NCI-H187 treated with DMSO at 0.1 percent for 48 hours (cell line): ENCODE data around the gene SLC25A26.

Experiments used
- DNase-seq: peaks from one replicate; lab custom pipeline; 2025; lab: John Stamatoyannopoulos, UW

The SLC25A26 gene

DNA sequence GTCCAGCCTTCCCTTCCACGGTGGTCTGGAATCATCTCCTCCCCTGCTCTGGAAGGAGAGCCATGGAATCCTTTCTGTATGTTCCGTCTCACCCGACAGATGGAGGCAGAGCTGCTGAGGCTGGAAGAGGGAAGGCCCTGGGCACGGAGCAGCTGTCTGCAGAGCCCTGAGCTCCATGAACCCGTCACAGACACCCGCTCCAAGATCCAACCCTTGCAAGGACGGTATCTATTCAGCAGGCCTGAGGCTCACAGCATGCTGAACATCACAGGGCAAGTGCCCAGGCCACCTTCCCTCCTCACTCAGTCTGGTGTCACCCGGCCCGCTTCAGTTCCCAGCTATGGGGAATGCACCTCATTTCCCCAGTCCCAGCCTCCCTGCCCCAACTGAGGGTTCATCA, 176.1 kb downstream of the SLC25A26 start:
- DNase-seq = no peak

DNA sequence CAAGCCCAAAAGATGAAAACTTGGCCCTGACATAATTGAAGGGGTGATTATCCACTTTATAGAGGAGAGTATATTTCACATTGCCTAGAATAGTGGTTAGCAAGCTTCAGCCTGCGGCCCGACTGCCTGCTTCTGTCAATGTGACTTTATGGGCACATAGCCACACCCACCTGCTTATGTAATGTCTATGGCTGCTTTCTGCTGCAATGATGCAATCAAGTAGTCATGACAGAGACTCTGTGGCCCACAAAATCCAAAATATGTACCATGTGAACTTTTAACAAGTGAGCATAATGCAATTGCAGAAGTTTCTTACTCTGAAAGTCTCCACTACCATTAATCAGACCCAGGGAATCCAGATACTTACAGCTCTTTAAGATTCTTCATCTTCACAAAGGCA, 176.9 kb downstream of the SLC25A26 start:
- DNase-seq = no peak

- DNase-seq = no peak
These were observed 177.6 kb downstream of the SLC25A26 start for GRCh38 chr3:66398228-66399025.

- DNase-seq = no peak
These were observed 178.9 kb downstream of the SLC25A26 start for GRCh38 chr3:66399529-66400232.

GRCh38 chr3:66400411-66401156, 179.8 kb downstream of the SLC25A26 start:
- no peak for DNase-seq

DNA sequence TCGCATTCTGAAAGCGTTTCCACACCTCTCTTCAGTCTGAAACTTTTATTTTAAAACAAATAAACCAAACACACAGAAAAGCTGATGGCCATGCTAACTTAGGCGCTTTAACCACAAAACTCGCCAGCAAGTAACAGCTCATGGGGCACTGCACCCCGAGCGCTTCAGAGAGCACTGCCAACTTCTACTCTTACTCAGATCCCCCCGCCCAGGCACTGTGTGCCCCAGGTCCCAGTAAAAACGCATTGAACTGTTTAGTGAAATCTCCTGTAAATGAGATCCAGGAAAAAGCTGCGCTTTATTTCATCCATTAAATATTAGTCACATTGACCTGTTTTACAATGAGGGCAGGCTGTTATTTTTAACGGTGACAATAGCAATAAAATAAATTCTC, 180.4 kb downstream of the SLC25A26 start:
- no peak for DNase-seq

GRCh38 chr3:66401675-66402491, 181.1 kb downstream of the SLC25A26 start:
- DNase-seq = no peak

GRCh38 chr3:66402596-66403290, 181.9 kb downstream of the SLC25A26 start:
- no peak for DNase-seq

DNA sequence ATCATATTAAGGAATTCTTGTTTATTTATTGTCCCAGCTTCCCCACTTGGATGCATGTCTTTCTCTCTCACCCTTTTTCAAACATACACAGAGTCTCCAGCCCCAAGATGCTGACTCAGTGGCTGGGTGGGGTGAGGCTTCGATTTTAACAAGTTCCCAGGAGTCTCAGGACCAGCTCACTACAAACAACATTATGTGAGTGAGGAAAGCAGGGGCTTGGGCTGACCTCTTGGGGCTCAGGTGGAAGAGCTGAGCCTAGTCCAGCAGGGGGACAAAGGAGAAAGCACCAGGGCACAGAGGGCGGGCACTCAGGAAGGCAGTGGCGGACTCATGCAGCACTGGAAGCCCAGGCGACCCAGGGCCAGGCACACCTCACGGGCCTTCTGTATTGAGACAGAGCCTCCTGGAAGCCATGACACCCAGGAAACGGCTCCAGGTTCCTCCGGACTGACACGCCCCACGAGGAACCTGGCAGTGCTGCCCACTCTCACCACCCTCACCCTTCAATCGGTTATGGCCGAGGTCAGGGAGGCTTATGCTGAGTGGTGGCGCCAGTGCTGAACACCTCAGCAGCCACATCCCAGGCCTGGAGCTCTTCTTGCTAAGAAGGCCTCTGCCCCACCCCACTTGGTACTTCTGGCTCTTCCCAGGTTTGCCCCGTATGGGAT, 182.7 kb downstream of the SLC25A26 start:
- DNase-seq = no peak

- no peak for DNase-seq
These were observed 183.4 kb downstream of the SLC25A26 start for GRCh38 chr3:66404197-66404596.

DNA sequence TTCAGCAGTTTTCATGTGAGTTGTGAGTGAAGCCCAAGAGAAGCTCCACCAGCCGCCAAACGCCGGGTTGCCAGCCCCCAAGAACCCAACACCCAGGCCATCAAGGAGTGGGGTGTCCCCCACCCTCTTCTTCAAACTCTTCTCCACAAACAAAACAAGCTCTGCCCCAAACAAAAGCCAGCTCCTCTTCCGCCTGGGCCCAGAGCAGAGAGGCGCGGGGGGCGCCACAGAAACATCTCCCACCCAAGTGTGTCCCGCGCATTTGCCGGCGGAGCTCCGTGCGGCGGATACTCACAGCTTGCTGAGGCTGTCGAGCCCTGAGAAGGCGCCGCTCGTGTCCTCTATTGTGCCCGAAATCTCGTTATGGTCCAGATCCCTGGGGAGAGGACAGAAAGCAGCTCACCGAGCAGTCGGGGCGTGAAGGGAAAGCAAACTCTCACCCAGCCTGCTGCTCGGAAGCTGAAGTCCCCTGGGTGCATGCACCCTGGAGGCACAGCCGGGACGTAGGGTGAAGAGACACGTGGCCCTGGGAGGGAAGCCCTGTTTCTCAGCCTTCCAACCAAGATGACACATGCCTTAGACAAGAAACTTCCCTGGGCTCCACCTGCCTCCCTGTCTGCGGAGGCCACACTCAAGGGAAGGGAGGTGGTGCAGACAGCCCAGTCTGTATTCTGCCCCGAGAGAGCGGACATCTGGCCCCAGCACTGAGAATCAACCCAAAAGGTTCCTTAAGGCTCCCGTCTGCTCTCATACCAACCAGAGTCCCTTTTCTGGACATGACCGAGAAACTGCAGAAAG, 184.3 kb downstream of the SLC25A26 start:
- DNase-seq = no peak

- no peak for DNase-seq
These were observed 184.9 kb downstream of the SLC25A26 start for GRCh38 chr3:66405701-66406091.

DNA sequence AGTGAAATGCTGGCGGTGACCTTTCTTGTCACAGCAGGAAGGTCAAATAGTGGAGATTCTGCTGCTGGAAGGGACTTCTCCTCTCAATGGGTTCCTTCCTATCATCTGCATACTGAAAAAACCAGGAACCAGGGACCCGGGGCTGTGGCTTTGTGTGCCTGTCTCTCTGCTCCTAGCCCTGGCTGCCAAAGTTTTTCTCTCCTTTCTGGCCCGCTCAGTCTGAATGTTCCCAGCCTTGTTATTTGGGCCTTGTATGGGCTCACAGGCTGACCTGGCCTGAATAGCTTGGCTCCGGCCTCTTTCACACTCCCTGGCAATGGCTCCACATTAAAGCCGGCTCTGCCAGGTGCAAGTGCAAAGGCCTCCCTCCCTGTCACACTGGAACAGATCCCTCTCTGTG, 185.4 kb downstream of the SLC25A26 start:
- no peak for DNase-seq

- no peak for DNase-seq
These were observed 186.2 kb downstream of the SLC25A26 start for GRCh38 chr3:66406831-66407610.

- DNase-seq = no peak
These were observed 186.9 kb downstream of the SLC25A26 start for GRCh38 chr3:66407611-66408218.

DNA sequence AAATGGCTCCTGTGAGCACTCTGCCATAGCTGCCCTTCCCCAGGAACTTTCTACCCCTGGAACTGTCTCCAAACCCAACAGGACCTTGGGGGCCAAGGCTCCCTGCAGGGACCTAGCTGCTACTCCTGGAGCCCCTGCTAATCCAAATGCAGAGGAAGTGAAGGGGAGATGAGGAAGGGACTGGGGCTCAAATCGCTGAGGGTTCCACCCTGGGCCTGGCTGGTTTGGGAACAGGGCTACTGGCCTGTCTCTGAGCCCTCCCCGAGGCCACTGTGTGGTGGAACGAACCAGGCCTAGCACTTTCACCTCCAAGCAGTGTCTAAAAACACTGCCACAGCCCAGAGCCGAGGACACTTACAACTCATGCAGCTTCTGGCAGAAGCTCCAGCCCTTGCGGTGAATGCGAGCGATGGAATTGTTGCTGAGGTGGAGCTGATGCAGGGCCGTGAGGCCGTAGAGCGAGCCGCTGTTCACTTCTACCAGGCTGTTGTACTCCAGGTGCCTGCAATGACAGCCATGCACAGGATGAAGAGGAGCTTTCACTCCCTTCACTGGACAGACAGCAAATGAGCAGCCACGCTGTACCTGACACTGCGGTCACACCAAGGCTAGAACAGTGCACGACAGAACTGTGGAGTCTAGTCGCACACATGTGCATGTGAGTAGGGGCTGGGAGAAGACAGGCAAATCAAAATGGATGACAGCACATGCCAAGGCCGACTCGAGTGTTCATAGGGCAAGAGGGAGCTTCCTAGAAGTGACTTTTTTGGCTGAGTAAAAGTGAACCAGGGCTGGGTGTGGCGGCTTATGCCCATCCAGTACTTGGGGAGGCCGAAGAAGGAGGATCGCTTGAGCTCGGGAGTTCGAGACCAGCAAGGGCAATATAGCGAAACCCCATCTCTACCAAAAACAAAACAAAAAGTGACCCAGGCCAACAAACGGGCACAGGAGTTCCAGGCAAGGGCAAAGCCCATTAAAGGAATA, 189.3 kb downstream of the SLC25A26 start:
- no peak for DNase-seq

- DNase-seq = no peak
These were observed 190.2 kb downstream of the SLC25A26 start for GRCh38 chr3:66410976-66411375.
